GM18909 (cell line): ENCODE data around the gene OSBPL6.

ENCODE experiments used
- ATAC-seq: cut with Tn5 transposase; IDR thresholded peaks from one replicate; pipeline ENCODE4 v1.9.1; 2021; ENCODE audit warnings: mild to moderate bottlenecking; ENCODE audit not compliant: unreplicated experiment, poor library complexity

OSBPL6 gene

GRCh38 chr2:178233428-178233827 lies 39.1 kb downstream of the OSBPL6 start:
- no peak for ATAC-seq

- ATAC-seq: no peak
Measured at GRCh38 chr2:178234648-178235047, 40.3 kb downstream of the OSBPL6 start.

GRCh38 chr2:178237488-178238153 lies 43.3 kb downstream of the OSBPL6 start:
- no peak for ATAC-seq

GRCh38 chr2:178238154-178238521 lies 43.8 kb downstream of the OSBPL6 start:
- ATAC-seq: no peak

GRCh38 chr2:178238750-178239149 lies 44.4 kb downstream of the OSBPL6 start:
- ATAC-seq: no peak

- ATAC-seq: no peak
Measured at GRCh38 chr2:178241844-178242551, 47.7 kb downstream of the OSBPL6 start.

- no peak for ATAC-seq
Measured at GRCh38 chr2:178242552-178242883, 48.2 kb downstream of the OSBPL6 start.

- ATAC-seq: no peak
Measured at GRCh38 chr2:178243961-178244360, 49.6 kb downstream of the OSBPL6 start.

- ATAC-seq: no peak
Measured at GRCh38 chr2:178244777-178245176, 50.5 kb downstream of the OSBPL6 start.

GRCh38 chr2:178246696-178247095 lies 52.4 kb downstream of the OSBPL6 start:
- ATAC-seq: no peak

- ATAC-seq: no peak
Measured at GRCh38 chr2:178247250-178247649, 52.9 kb downstream of the OSBPL6 start.

- ATAC-seq: no peak
Measured at GRCh38 chr2:178250429-178250828, 56.1 kb downstream of the OSBPL6 start.

- ATAC-seq: no peak
Measured at GRCh38 chr2:178251151-178251955, 57.0 kb downstream of the OSBPL6 start.

- ATAC-seq: no peak
Measured at GRCh38 chr2:178256382-178257042, 62.2 kb downstream of the OSBPL6 start.

- ATAC-seq: no peak
Measured at GRCh38 chr2:178257127-178257526, 62.8 kb downstream of the OSBPL6 start.

- ATAC-seq: no peak
Measured at GRCh38 chr2:178258916-178259315, 64.6 kb downstream of the OSBPL6 start.

GRCh38 chr2:178263159-178263860 lies 69.0 kb downstream of the OSBPL6 start:
- no peak for ATAC-seq

GRCh38 chr2:178264211-178264610 lies 69.9 kb downstream of the OSBPL6 start:
- no peak for ATAC-seq

- no peak for ATAC-seq
Measured at GRCh38 chr2:178265851-178266250, 71.5 kb downstream of the OSBPL6 start.

- no peak for ATAC-seq
Measured at GRCh38 chr2:178266445-178266844, 72.1 kb downstream of the OSBPL6 start.
